ENCODE data around the gene HLA-DQA1. TPM values are rescaled to one million over a fixed set of nuclear protein-coding genes. Genes with fewer than 3 reads are reported as not detected.

Gene HLA-DQA1
- total and polyA plus RNA-seq, 10 of the 15 experiments (the other 5 are each of a cell fraction or from before 2014, with no cell fraction given): 289 to 1,769 (median 460) TPM

- TF ChIP-seq, protein P1, sequence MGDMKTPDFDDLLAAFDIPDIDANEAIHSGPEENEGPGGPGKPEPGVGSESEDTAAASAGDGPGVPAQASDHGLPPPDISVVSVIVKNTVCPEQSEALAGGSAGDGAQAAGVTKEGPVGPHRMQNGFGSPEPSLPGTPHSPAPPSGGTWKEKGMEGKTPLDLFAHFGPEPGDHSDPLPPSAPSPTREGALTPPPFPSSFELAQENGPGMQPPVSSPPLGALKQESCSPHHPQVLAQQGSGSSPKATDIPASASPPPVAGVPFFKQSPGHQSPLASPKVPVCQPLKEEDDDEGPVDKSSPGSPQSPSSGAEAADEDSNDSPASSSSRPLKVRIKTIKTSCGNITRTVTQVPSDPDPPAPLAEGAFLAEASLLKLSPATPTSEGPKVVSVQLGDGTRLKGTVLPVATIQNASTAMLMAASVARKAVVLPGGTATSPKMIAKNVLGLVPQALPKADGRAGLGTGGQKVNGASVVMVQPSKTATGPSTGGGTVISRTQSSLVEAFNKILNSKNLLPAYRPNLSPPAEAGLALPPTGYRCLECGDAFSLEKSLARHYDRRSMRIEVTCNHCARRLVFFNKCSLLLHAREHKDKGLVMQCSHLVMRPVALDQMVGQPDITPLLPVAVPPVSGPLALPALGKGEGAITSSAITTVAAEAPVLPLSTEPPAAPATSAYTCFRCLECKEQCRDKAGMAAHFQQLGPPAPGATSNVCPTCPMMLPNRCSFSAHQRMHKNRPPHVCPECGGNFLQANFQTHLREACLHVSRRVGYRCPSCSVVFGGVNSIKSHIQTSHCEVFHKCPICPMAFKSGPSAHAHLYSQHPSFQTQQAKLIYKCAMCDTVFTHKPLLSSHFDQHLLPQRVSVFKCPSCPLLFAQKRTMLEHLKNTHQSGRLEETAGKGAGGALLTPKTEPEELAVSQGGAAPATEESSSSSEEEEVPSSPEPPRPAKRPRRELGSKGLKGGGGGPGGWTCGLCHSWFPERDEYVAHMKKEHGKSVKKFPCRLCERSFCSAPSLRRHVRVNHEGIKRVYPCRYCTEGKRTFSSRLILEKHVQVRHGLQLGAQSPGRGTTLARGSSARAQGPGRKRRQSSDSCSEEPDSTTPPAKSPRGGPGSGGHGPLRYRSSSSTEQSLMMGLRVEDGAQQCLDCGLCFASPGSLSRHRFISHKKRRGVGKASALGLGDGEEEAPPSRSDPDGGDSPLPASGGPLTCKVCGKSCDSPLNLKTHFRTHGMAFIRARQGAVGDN (IDR thresholded peaks at IDR 0.05): no peak
- no peak for TF ChIP-seq PAX5 (IDR thresholded peaks at IDR 0.05; ENCODE audit: borderline replicate concordance, low read depth, low read length)
- no peak for TF ChIP-seq YY1 (IDR thresholded peaks at IDR 0.05; ENCODE audit: low read depth, low read length)
- TF ChIP-seq NFXL1 (IDR thresholded peaks at IDR 0.05; ENCODE audit: borderline replicate concordance): no peak
- TF ChIP-seq BCL11A (IDR thresholded peaks at IDR 0.05; ENCODE audit: low read depth, low read length): no peak
- TF ChIP-seq JUND (IDR thresholded peaks at IDR 0.05; ENCODE audit: low read depth, low read length): no peak
- TF ChIP-seq ATF3 (IDR thresholded peaks at IDR 0.05; ENCODE audit: borderline replicate concordance, extremely low read depth, low read depth, low read length): no peak
- TF ChIP-seq MYC (IDR thresholded peaks at IDR 0.05; ENCODE audit: insufficient read depth, insufficient read length, insufficient replicate concordance, low read length, severe bottlenecking): no peak
Observed at GRCh38 chr6:32680055-32680454, 42.8 kb downstream of the HLA-DQA1 start (continued).
